GM12891 (cell line): ENCODE data around the gene IPCEF1.

Experiments used
- POLR2A ChIP-seq: IDR thresholded peaks from 2 replicates; pipeline ENCODE4 v1.6.1; 2011; ENCODE audit warnings: low read depth, low read length, control low read depth
- POLR2AphosphoS5 ChIP-seq: IDR thresholded peaks from 2 replicates; pipeline ENCODE4 v1.6.1; 2011; ENCODE audit warnings: low read depth, low read length, control low read depth
- TAF1 ChIP-seq: IDR thresholded peaks from 2 replicates; pipeline ENCODE4 v1.6.1; 2011; ENCODE audit warnings: low read depth, low read length, control low read depth

- no peak for TF ChIP-seq POLR2A
- no peak for TF ChIP-seq POLR2AphosphoS5
- no peak for TF ChIP-seq TAF1
Observed at GRCh38 chr6:154350293-154350692, 6.3 kb downstream of the IPCEF1 start.
